ENCODE data around the gene CCL4L2. TPM values are rescaled to one million over a fixed set of nuclear protein-coding genes. Genes with fewer than 3 reads are reported as not detected.
"Not testable (repeated sequence)": the region's sequence is repeated elsewhere in the genome, so short reads cannot be mapped to it uniquely, and the experiment has no call there.

Gene CCL4L2
- polyA plus RNA-seq, 4 donors: 0.43 to 5.9 (median 3.2) TPM; not detected in 1

GRCh38 chr17:36184023-36184765 is 26.7 kb upstream of the CCL4L2 start:
- Histone ChIP-seq H3K9me3 (ENCODE audit: control insufficient read depth in 2 of 2, insufficient read depth in 1 of 2, low read depth in 1 of 2, low read length in 1 of 2) (no peaks in the 10 kb centered on the region), H3K4me3 (ENCODE audit: low read depth in 1 of 3, low read length in 3 of 3) (peak overlapping the region in 2 of 3 donors; percentile 48 to 66), H3K27me3 (ENCODE audit: control insufficient read depth in 3 of 3, insufficient read depth in 3 of 3, low read length in 3 of 3) (peaks cover 0 to 9% (median 0%) of the 10 kb centered on the region in 3 donors), H3K36me3 (ENCODE audit: control insufficient read depth in 3 of 3, insufficient read depth in 2 of 3, low read depth in 1 of 3, low read length in 3 of 3) (no peaks in the 10 kb centered on the region), H3K27ac (ENCODE audit: low read depth in 1 of 3, low read length in 2 of 3) (peak overlapping the region in 2 of 3 donors; percentile 68 to 74), H3K4me1 (ENCODE audit: control insufficient read depth in 3 of 3, insufficient read depth in 2 of 3, low read depth in 1 of 3, low read length in 2 of 3) (no peaks in the 10 kb centered on the region)
- FAIRE-seq (no peak), DNase-seq (peak in 1 of 2 donors; percentile 11)
- 66 to 82% (median 69%) methylated on average over 9 to 12 of the region's 12 CpGs for WGBS, 3 donors

- H3K9me3 ChIP-seq (ENCODE audit: control insufficient read depth in 2 of 2, insufficient read depth in 1 of 2, low read depth in 1 of 2, low read length in 1 of 2): no peaks in the 10 kb centered on the region
- H3K27ac ChIP-seq (ENCODE audit: low read depth in 1 of 3, low read length in 2 of 3): no peak overlapping the region
- no peaks in the 10 kb centered on the region for H3K36me3 ChIP-seq (ENCODE audit: control insufficient read depth in 3 of 3, insufficient read depth in 2 of 3, low read depth in 1 of 3, low read length in 3 of 3)
- peak in 1 of 2 donors; percentile 26 for DNase-seq
- H3K27me3 ChIP-seq (ENCODE audit: control insufficient read depth in 3 of 3, insufficient read depth in 3 of 3, low read length in 3 of 3): peaks cover 0 to 9% (median 0%) of the 10 kb centered on the region in 3 donors
- no peaks in the 10 kb centered on the region for H3K4me1 ChIP-seq (ENCODE audit: control insufficient read depth in 3 of 3, insufficient read depth in 2 of 3, low read depth in 1 of 3, low read length in 2 of 3)
- H3K4me3 ChIP-seq (ENCODE audit: low read depth in 1 of 3, low read length in 3 of 3): no peak overlapping the region
- WGBS, 3 donors: 27 to 40% (median 36%) methylated on average over 2 of the region's 2 CpGs
- no peak for FAIRE-seq
Observed at GRCh38 chr17:36185416-36185815, 25.4 kb upstream of the CCL4L2 start.

- not testable (repeated sequence) for H3K36me3 ChIP-seq (ENCODE audit: control insufficient read depth in 3 of 3, insufficient read depth in 2 of 3, low read depth in 1 of 3, low read length in 3 of 3); H3K27me3 ChIP-seq (ENCODE audit: control insufficient read depth in 3 of 3, insufficient read depth in 3 of 3, low read length in 3 of 3)
- WGBS, 3 donors: 76 to 79% (median 76%) methylated on average over 12 to 13 of the region's 13 CpGs
Observed at GRCh38 chr17:36186810-36187763, 23.8 kb upstream of the CCL4L2 start.

GRCh38 chr17:36187943-36188665 is 22.8 kb upstream of the CCL4L2 start:
- FAIRE-seq; H3K4me1 ChIP-seq (ENCODE audit: control insufficient read depth in 3 of 3, insufficient read depth in 2 of 3, low read depth in 1 of 3, low read length in 2 of 3); H3K4me3 ChIP-seq (ENCODE audit: low read depth in 1 of 3, low read length in 3 of 3); H3K27me3 ChIP-seq (ENCODE audit: control insufficient read depth in 3 of 3, insufficient read depth in 3 of 3, low read length in 3 of 3); DNase-seq; H3K36me3 ChIP-seq (ENCODE audit: control insufficient read depth in 3 of 3, insufficient read depth in 2 of 3, low read depth in 1 of 3, low read length in 3 of 3); H3K9me3 ChIP-seq (ENCODE audit: control insufficient read depth in 2 of 2, insufficient read depth in 1 of 2, low read depth in 1 of 2, low read length in 1 of 2): not testable (repeated sequence)
- WGBS, 3 donors: 61 to 75% (median 62%) methylated on average over 5 of the region's 5 CpGs
- H3K27ac ChIP-seq (ENCODE audit: low read depth in 1 of 3, low read length in 2 of 3): peak overlapping the region in 2 of 3 donors; percentile 64 to 81

More at GRCh38 chr17:36186810-36187763, 23.8 kb upstream of the CCL4L2 start:
- DNase-seq: peak in 1 of 2 donors; percentile 8
- not testable (repeated sequence) for H3K4me1 ChIP-seq (ENCODE audit: control insufficient read depth in 3 of 3, insufficient read depth in 2 of 3, low read depth in 1 of 3, low read length in 2 of 3); H3K9me3 ChIP-seq (ENCODE audit: control insufficient read depth in 2 of 2, insufficient read depth in 1 of 2, low read depth in 1 of 2, low read length in 1 of 2); FAIRE-seq; H3K4me3 ChIP-seq (ENCODE audit: low read depth in 1 of 3, low read length in 3 of 3)
- H3K27ac ChIP-seq (ENCODE audit: low read depth in 1 of 3, low read length in 2 of 3): peak overlapping the region in 2 of 3 donors; percentile 48 to 81

- DNase-seq (peak; percentile 23 to 49), FAIRE-seq (no peak)
- 37 to 78% (median 38%) methylated on average over 5 to 7 of the region's 7 CpGs for WGBS, 3 donors
- no peaks in the 10 kb centered on the region for H3K36me3 ChIP-seq (ENCODE audit: control insufficient read depth in 3 of 3, insufficient read depth in 2 of 3, low read depth in 1 of 3, low read length in 3 of 3)
- no peak overlapping the region for H3K4me3 ChIP-seq (ENCODE audit: low read depth in 1 of 3, low read length in 3 of 3)
- no peaks in the 10 kb centered on the region for H3K4me1 ChIP-seq (ENCODE audit: control insufficient read depth in 3 of 3, insufficient read depth in 2 of 3, low read depth in 1 of 3, low read length in 2 of 3)
- peak overlapping the region in 2 of 3 donors; percentile 64 to 81 for H3K27ac ChIP-seq (ENCODE audit: low read depth in 1 of 3, low read length in 2 of 3)
- no peaks in the 10 kb centered on the region for H3K9me3 ChIP-seq (ENCODE audit: control insufficient read depth in 2 of 2, insufficient read depth in 1 of 2, low read depth in 1 of 2, low read length in 1 of 2)
- H3K27me3 ChIP-seq (ENCODE audit: control insufficient read depth in 3 of 3, insufficient read depth in 3 of 3, low read length in 3 of 3): no peaks in the 10 kb centered on the region
Observed at GRCh38 chr17:36188891-36189306, 22.0 kb upstream of the CCL4L2 start.

- not testable (repeated sequence) for H3K9me3 ChIP-seq (ENCODE audit: control insufficient read depth in 2 of 2, insufficient read depth in 1 of 2, low read depth in 1 of 2, low read length in 1 of 2); H3K27me3 ChIP-seq (ENCODE audit: control insufficient read depth in 3 of 3, insufficient read depth in 3 of 3, low read length in 3 of 3); H3K27ac ChIP-seq (ENCODE audit: low read depth in 1 of 3, low read length in 2 of 3); H3K4me1 ChIP-seq (ENCODE audit: control insufficient read depth in 3 of 3, insufficient read depth in 2 of 3, low read depth in 1 of 3, low read length in 2 of 3); DNase-seq; H3K36me3 ChIP-seq (ENCODE audit: control insufficient read depth in 3 of 3, insufficient read depth in 2 of 3, low read depth in 1 of 3, low read length in 3 of 3); H3K4me3 ChIP-seq (ENCODE audit: low read depth in 1 of 3, low read length in 3 of 3); FAIRE-seq
- WGBS, 3 donors: 69 to 73% (median 69%) methylated on average over 5 of the region's 5 CpGs
Observed at GRCh38 chr17:36189993-36190392, 20.9 kb upstream of the CCL4L2 start.

- H3K27ac ChIP-seq (ENCODE audit: low read depth in 1 of 3, low read length in 2 of 3): peak overlapping the region in 1 of 3 donors; percentile 20
- not testable (repeated sequence) for H3K36me3 ChIP-seq (ENCODE audit: control insufficient read depth in 3 of 3, insufficient read depth in 2 of 3, low read depth in 1 of 3, low read length in 3 of 3); H3K9me3 ChIP-seq (ENCODE audit: control insufficient read depth in 2 of 2, insufficient read depth in 1 of 2, low read depth in 1 of 2, low read length in 1 of 2); DNase-seq; H3K4me1 ChIP-seq (ENCODE audit: control insufficient read depth in 3 of 3, insufficient read depth in 2 of 3, low read depth in 1 of 3, low read length in 2 of 3); H3K4me3 ChIP-seq (ENCODE audit: low read depth in 1 of 3, low read length in 3 of 3); H3K27me3 ChIP-seq (ENCODE audit: control insufficient read depth in 3 of 3, insufficient read depth in 3 of 3, low read length in 3 of 3); FAIRE-seq
- 73 to 83% (median 80%) methylated on average over 9 of the region's 9 CpGs for WGBS, 3 donors
Observed at GRCh38 chr17:36190549-36191330, 20.1 kb upstream of the CCL4L2 start.

Data from small intestine (tissue), 7 donors.